Endodermal cell (in vitro differentiated cells): ENCODE results near the gene IL17A. TPM values are rescaled to one million over a fixed set of nuclear protein-coding genes. Genes with fewer than 3 reads are reported as not detected.
"Not testable (repeated sequence)": the region's sequence is repeated elsewhere in the genome, so short reads cannot be mapped to it uniquely, and the experiment has no call there.

Experiments used
- DNase-seq: peaks from one replicate; pipeline ENCODE4 v3.0.0-alpha.2; 2017
- H3K27ac ChIP-seq: 2 replicates; pipeline ENCODE4 v1.5.1; 2013; ENCODE audit warnings: mild to moderate bottlenecking, low read depth, low read length, moderate library complexity
- H3K27me3 ChIP-seq: 2 replicates; pipeline ENCODE4 v1.6.1; 2013; ENCODE audit warnings: mild to moderate bottlenecking, low read length, moderate library complexity; ENCODE audit not compliant: insufficient read depth, control insufficient read depth, poor library complexity, severe bottlenecking
- H3K36me3 ChIP-seq: 2 replicates; pipeline ENCODE4 v1.7.0; 2013; ENCODE audit warnings: mild to moderate bottlenecking, low read length, moderate library complexity; ENCODE audit not compliant: control insufficient read depth, insufficient read depth
- H3K4me1 ChIP-seq: one replicate; pipeline ENCODE4 v1.7.0; 2013; ENCODE audit warnings: low read length; ENCODE audit not compliant: control insufficient read depth, insufficient read depth
- H3K4me3 ChIP-seq: 2 replicates; pipeline ENCODE4 v1.5.1; 2013; ENCODE audit warnings: mild to moderate bottlenecking, low read length, moderate library complexity
- H3K9ac ChIP-seq: 2 replicates; pipeline ENCODE4 v1.6.1; 2013; ENCODE audit warnings: mild to moderate bottlenecking, low read length, moderate library complexity; ENCODE audit not compliant: poor library complexity, severe bottlenecking; ENCODE audit errors: extremely low read depth
- H3K9me3 ChIP-seq: 2 replicates; pipeline ENCODE4 v1.6.1; 2013; ENCODE audit warnings: mild to moderate bottlenecking, low read length, moderate library complexity; ENCODE audit not compliant: control insufficient read depth
- H3K27ac Mint-ChIP-seq: 2 replicates; pipeline ENCODE4 v1.8.0; 2020; ENCODE audit warnings: mixed read lengths
- H3K27me3 Mint-ChIP-seq: 2 replicates; pipeline ENCODE4 v1.8.0; 2021; ENCODE audit warnings: mild to moderate bottlenecking, mixed read lengths; ENCODE audit not compliant: insufficient read depth
- H3K36me3 Mint-ChIP-seq: 2 replicates; pipeline ENCODE4 v1.8.0; 2020; ENCODE audit warnings: low read depth, mixed read lengths
- H3K4me1 Mint-ChIP-seq: 2 replicates; pipeline ENCODE4 v1.8.0; 2020; ENCODE audit warnings: mixed read lengths
- H3K4me3 Mint-ChIP-seq: 2 replicates; pipeline ENCODE4 v1.8.0; 2020; ENCODE audit warnings: mild to moderate bottlenecking, moderate library complexity, mixed read lengths
- H3K9me3 Mint-ChIP-seq: 2 replicates; pipeline ENCODE4 v1.8.0; 2020; ENCODE audit warnings: mild to moderate bottlenecking, mixed read lengths
- WGBS, 2 experiments: methylation state at CpG; one replicate each; pipeline versions ENCODE4 v1.1.5 to v1.1.7; 2013; ENCODE audit warnings: missing lambda C conversion rate in 2 of 2, mixed read lengths in 1 of 2; ENCODE audit not compliant: insufficient coverage in 1 of 2, insufficient read length in 1 of 2; 5-methylcytosine and 5-hydroxymethylcytosine counted together
- total RNA-seq, 2 donors: library from RNA; stranded (reverse); fragmentation: NEBNext Ultra II Directional in 1 of 2; extraction: Animal tissue kit (Norgen Biotek cat#: 25700) in 1 of 2; gene quantifications; 2 replicates in 1 of 2; 3 replicates in 1 of 2; pipeline ENCODE4 v1.2.1, GENCODE V29; 2021
- TF ChIP-seq, protein P1 (sequence below): fragments of 200-600 bp; sonication (generic); conservative IDR thresholded peaks from 2 replicates; pipeline ENCODE4 v1.5.0; 2021; ENCODE audit warnings: antibody characterized with exemption, mild to moderate bottlenecking

The IL17A gene
- total RNA-seq, 2 donors from 2014 or later, result not detected

DNA sequence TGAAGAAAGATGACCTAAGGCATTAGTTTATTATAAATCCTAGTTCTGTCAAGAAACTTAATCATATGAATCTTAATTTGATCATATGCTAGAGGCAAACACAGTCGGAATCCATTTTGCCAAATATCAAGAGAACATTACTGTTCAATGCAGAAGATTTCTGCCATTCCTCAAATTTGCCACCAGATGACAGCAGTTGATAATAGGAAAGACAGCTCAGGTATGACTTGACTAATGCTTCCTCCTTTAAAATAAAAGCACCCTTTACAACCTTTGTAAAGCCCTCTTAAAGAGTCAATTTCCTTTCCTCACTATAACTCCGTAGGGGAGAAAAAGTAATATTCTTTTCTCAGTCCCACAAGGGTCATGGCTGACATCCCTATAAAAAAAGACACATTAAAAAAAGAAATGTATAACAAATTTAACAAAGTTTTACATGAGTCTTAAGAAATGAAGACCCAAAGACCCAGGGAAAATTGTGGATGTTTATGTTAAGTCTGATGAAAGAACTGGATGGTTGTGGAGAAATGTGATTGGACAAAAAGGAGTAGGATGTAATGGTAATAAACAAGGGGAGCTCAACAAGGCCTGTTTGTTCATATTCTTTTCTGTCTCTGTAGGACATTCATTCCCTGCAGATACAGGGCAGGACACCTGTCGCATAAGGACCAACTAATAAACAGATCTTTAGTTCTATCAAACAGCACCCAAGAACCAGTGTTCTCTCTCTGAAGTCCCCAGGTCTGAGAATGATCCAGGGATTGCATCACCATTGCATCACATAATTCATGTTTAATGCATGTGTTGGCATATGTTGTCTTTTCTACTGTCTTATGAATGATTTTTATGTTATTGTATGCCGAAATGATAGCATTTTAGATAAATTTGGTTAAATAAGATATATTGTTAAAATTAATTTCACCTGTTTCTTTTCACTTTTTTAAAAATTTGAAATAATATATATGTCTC, 23.0 kb upstream of the IL17A start:
- no peak overlapping the region for H3K27ac ChIP-seq
- Mint-ChIP-seq H3K4me3 (no peak overlapping the region), H3K4me1 (no peaks in the 10 kb centered on the region), H3K27ac (no peak overlapping the region), H3K36me3 (no peaks in the 10 kb centered on the region), H3K9me3 (peaks cover 22% of the 10 kb centered on the region), H3K27me3 (no peaks in the 10 kb centered on the region)
- TF ChIP-seq, protein P1, sequence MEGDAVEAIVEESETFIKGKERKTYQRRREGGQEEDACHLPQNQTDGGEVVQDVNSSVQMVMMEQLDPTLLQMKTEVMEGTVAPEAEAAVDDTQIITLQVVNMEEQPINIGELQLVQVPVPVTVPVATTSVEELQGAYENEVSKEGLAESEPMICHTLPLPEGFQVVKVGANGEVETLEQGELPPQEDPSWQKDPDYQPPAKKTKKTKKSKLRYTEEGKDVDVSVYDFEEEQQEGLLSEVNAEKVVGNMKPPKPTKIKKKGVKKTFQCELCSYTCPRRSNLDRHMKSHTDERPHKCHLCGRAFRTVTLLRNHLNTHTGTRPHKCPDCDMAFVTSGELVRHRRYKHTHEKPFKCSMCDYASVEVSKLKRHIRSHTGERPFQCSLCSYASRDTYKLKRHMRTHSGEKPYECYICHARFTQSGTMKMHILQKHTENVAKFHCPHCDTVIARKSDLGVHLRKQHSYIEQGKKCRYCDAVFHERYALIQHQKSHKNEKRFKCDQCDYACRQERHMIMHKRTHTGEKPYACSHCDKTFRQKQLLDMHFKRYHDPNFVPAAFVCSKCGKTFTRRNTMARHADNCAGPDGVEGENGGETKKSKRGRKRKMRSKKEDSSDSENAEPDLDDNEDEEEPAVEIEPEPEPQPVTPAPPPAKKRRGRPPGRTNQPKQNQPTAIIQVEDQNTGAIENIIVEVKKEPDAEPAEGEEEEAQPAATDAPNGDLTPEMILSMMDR, result peak; percentile 83
- no peak for DNase-seq
- H3K27me3 ChIP-seq, result no peaks in the 10 kb centered on the region
- no peaks in the 10 kb centered on the region for H3K36me3 ChIP-seq
- 79 to 90% methylated on average over 2 to 3 of the region's 4 CpGs for WGBS, 2 experiments
- peaks cover 12% of the 10 kb centered on the region for H3K9me3 ChIP-seq
- H3K4me3 ChIP-seq, result no peak overlapping the region
- H3K9ac ChIP-seq, result no peak overlapping the region
- H3K4me1 ChIP-seq, result no peaks in the 10 kb centered on the region

DNA sequence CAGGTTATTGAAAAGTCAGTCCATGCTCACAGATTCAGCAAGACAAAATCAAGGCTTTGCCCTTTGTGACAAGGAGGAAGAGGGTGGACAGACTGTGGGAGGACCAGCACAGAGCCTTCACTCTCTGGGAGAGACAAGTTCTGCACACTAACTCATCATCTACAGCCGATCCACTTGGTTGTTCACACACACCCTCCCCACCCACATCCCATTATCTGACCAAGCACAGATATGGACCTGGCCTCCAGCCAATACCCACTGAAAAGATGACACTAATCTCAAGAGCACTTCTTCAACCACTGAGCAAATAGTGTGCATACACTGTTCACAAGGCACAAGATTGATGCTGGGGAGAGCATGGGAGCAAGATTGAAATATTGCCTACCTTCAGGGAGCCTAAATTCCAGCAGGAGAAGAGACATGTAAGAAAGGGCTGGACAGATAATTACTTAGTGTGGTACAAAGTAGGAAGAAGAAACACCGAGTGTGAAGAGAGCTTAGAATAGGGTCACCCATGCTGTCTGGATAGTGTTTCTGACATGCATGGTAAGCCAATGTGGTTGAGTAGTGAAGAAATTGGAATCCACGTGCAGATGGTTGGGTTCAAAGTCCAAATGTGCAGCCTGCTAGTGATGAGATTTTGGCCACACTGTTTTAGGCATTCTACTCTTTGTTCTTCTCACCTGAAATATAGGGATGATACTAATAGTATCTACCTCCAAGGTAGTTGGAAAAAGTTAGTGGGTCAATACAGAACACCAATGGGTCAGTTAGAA, 21.7 kb upstream of the IL17A start:
- H3K27ac Mint-ChIP-seq, result no peak overlapping the region
- Histone ChIP-seq H3K27me3 (no peaks in the 10 kb centered on the region), H3K9me3 (peaks cover 12% of the 10 kb centered on the region), H3K9ac (no peak overlapping the region), H3K36me3 (no peaks in the 10 kb centered on the region), H3K27ac (no peak overlapping the region), H3K4me1 (no peaks in the 10 kb centered on the region), H3K4me3 (no peak overlapping the region)
- H3K36me3 Mint-ChIP-seq, result no peaks in the 10 kb centered on the region
- H3K4me3 Mint-ChIP-seq, result no peak overlapping the region
- peaks cover 34% of the 10 kb centered on the region for H3K9me3 Mint-ChIP-seq
- H3K27me3 Mint-ChIP-seq, result no peaks in the 10 kb centered on the region
- no peak for DNase-seq
- TF ChIP-seq, protein P1, result no peak
- WGBS, 2 experiments, result 94 to 95% methylated on average over 3 of the region's 3 CpGs
- no peaks in the 10 kb centered on the region for H3K4me1 Mint-ChIP-seq

DNA sequence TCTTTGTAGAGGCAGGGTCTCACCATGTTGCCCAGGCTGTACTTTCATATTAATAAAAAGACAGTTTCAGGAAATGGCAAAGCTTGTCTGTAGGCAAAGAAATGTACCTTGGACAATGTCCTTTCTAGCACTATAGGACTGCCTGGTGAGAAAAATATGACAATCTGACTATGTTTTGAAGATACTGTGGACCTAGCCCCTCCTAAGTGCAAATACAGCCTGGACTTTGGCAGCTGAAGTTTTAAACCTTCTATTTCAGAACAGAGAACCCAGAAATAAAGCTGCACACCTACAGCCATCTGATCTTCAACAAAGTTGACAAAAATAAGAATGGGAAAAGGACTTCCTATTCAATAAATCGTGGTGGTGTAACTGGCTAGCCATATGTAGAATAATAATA, 18.9 kb upstream of the IL17A start:
- DNase-seq, result no peak
- Mint-ChIP-seq H3K4me1 (no peaks in the 10 kb centered on the region), H3K4me3 (no peak overlapping the region), H3K36me3 (no peaks in the 10 kb centered on the region), H3K27me3 (no peaks in the 10 kb centered on the region), H3K27ac (no peak overlapping the region), H3K9me3 (peaks cover 24% of the 10 kb centered on the region)
- Histone ChIP-seq H3K4me1 (no peaks in the 10 kb centered on the region), H3K27ac (no peak overlapping the region), H3K9me3 (no peaks in the 10 kb centered on the region), H3K36me3 (no peaks in the 10 kb centered on the region), H3K4me3 (no peak overlapping the region), H3K9ac (no peak overlapping the region), H3K27me3 (no peaks in the 10 kb centered on the region)
- TF ChIP-seq, protein P1, result no peak
- whole genome bisulfite sequencing, 2 experiments, result no CpG with 5 or more reads among the region's 1 CpG

DNA sequence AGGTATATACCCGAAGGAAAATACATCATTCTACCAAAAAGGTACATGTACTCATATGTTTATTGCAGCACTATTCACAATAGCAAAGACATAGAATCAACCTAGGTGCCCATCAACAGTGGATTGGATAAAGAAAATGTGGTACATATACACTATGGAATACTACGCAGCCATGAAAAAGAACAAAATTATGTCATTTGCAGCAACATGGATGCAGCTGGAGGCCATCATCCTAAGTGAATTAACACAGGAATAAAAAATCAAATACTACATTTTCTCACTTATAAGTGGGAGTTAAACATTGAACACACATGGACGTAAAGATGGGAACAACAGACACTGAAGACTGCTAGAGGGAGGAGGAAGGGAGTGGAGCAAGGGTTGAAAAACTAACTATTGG, 17.8 kb upstream of the IL17A start:
- not testable (repeated sequence) for H3K27me3 ChIP-seq, H3K4me3 Mint-ChIP-seq, H3K9ac ChIP-seq, H3K36me3 Mint-ChIP-seq, DNase-seq, H3K27me3 Mint-ChIP-seq, H3K4me1 ChIP-seq, H3K4me3 ChIP-seq, H3K27ac ChIP-seq, H3K27ac Mint-ChIP-seq, H3K36me3 ChIP-seq, H3K9me3 ChIP-seq, H3K4me1 Mint-ChIP-seq
- 0 to 31% methylated on average over 1 to 3 of the region's 3 CpGs for WGBS, 2 experiments
- peaks cover 24% of the 10 kb centered on the region for H3K9me3 Mint-ChIP-seq
